ENCODE results near the gene PLVAP.

DNA sequence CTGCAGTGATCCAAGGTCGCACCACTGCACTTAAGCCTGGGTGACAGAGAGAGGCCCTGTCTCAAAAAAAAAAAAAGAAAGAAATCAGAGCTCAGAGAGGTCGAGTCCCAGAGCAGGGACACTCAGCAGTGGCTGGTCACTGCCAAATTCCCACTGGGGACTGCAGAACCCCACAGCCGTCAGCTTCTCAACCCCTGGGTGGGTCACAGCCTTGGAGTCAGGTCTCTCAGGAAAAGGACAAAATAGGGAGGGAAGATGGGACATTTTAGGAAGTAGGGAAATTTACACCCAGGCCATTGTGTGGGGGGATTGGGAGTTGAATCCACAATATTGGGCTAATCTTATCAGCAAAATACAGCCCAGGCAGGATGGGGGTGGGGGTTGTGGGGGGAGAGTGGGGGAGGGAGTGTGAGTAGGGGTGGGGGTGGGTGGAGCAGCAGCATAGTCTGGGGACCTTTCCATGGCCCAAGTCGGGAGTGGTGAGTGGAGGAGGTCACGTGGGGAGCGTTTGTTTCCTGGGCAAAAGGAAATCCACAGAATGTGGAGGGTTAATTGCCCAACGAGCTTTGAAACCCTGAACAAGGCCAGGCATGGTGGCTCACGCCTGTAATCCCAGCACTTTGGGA is 21.9 kb upstream of the PLVAP start:
- TF ChIP-seq POLR2AphosphoS5 (IDR thresholded peaks at IDR 0.05; ENCODE audit: insufficient read depth in 1 of 2, low read depth in 1 of 2), result no peak
- TF ChIP-seq, protein P1, sequence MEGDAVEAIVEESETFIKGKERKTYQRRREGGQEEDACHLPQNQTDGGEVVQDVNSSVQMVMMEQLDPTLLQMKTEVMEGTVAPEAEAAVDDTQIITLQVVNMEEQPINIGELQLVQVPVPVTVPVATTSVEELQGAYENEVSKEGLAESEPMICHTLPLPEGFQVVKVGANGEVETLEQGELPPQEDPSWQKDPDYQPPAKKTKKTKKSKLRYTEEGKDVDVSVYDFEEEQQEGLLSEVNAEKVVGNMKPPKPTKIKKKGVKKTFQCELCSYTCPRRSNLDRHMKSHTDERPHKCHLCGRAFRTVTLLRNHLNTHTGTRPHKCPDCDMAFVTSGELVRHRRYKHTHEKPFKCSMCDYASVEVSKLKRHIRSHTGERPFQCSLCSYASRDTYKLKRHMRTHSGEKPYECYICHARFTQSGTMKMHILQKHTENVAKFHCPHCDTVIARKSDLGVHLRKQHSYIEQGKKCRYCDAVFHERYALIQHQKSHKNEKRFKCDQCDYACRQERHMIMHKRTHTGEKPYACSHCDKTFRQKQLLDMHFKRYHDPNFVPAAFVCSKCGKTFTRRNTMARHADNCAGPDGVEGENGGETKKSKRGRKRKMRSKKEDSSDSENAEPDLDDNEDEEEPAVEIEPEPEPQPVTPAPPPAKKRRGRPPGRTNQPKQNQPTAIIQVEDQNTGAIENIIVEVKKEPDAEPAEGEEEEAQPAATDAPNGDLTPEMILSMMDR (IDR thresholded peaks at IDR 0.05), result no peak

All from vagina (tissue), 2 donors.